ENCODE data around the gene ERCC4. TPM values are rescaled to one million over a fixed set of nuclear protein-coding genes. Genes with fewer than 3 reads are reported as not detected.
A peak's percentile ranks its signal among the peaks of the same experiment; 100 is the strongest.

The ERCC4 gene
- total RNA-seq, 1 donor from 2014 or later: 13.7 TPM

DNA sequence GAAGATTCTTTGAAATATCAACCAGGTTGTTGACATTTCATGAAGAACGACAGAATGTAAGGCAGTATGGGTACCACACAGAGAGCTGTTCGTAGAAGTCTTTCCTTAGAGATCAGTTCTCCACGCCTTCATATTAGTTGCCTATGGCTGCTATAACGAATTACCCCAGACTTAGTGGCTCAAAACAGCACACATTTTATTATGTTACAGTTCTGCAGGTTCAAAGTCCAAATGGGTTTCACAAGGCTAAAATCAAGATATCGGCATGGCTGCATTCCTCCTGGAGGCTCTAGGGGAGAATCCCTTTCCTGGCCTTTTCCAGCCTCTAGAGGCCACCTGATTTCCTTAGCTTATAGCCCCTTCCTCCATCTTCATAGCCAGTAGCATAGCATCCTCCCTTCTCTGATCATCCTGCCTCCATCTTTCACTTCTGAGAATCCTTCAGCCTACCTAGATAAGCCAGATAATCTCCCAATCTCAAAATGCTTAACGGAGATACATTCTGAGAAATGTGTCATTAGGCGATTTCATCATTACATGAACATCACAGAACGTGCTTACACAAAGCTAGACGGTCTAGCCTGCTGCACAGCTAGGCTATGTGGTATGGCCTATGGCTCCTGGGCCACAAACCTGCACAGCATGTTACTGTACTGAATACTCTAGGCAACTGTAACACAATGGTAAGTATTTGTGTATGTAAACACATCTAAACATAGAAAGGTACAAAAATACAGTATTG lies 26.0 kb downstream of the ERCC4 start:
- DNase-seq (ENCODE audit: low read depth): no peak

DNA sequence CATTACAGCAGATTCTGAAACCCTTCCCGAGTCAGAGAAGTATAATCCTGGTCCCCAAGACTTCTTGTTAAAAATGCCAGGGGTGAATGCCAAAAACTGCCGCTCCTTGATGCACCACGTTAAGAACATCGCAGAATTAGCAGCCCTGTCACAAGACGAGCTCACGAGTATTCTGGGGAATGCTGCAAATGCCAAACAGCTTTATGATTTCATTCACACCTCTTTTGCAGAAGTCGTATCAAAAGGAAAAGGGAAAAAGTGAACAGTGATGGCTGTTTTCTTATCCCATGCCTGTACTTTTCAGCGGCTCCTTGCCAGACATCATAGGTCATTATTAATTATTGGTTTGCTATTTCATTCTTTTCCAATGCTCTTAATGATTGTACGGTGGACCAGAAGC lies 28.1 kb downstream of the ERCC4 start:
- DNase-seq (ENCODE audit: low read depth): no peak

GRCh38 chr16:13950821-13951547 lies 31.0 kb downstream of the ERCC4 start:
- DNase-seq (ENCODE audit: low read depth): no peak

- DNase-seq (ENCODE audit: low read depth): no peak
These were observed 31.7 kb downstream of the ERCC4 start for GRCh38 chr16:13951611-13952010.

DNA sequence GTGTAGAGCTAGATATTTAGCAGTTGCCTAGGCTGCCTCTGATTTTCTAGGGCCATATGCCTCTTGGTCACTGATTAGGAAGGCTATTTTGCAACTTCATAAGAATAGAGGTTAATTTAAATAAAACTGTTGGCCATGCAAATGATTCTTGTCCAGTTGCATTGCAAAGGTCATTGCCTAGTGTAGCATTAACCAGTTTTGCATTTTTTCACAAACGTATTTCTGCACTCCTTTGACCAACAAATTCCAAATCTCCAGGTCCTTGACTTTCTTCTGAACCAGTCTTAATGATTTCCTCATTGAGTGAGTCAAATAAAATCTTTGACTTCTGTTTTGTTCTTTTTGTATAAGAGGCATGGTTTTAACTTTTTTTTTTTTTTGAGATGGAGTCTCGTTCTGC lies 33.5 kb downstream of the ERCC4 start:
- DNase-seq (ENCODE audit: low read depth): no peak

DNA sequence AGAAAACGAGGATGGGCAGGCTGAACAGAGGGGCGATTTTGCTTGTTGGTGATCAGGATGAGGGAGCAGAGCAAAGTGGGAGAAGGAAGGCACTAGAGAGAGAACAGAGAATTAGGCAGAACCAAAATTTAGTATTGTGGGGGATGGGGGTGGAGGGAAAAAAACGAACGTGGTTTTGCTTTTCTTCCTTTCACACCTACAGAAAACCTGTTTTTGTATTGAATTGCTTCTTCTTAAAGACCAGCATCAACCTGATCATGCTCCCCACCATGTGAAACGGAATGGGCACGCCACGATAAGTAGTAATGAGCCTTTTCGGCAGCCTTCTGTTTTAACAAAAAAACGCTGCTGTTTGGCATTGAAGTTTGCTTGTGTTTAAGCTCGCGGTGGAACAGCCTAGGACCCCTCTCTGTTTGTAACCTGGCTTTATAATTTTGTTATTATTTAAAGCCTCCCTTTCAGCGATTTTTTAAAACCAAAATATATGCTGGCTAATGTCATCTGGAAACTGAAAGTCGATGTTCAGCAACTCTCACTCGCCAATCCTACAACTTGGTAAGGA lies 36.8 kb downstream of the ERCC4 start:
- no peak for DNase-seq (ENCODE audit: low read depth)

GRCh38 chr16:13957197-13958078 lies 37.5 kb downstream of the ERCC4 start:
- peak; percentile 89 for DNase-seq (ENCODE audit: low read depth)

DNA sequence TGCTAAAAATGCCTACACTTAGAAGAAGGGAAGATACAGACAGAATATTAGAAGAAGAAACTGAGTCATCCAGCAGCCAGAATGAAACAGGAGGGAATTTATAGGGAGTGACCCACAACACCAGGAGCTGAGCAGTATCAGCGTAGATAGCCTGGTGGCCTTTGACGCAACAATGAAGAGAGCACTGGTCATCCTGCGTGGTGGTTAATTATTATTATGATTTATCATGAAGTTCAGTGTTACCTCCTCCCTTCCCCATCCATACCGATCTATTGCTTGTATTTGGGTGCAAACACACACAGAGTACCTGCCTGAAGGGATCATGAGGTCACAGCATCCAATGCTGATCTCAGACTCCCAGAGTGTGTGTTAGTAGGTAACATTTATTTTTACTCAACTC lies 38.5 kb downstream of the ERCC4 start:
- DNase-seq (ENCODE audit: low read depth): no peak

GRCh38 chr16:13959626-13960025 lies 39.7 kb downstream of the ERCC4 start:
- DNase-seq (ENCODE audit: low read depth): no peak

- DNase-seq (ENCODE audit: low read depth): peak; percentile 25
These were observed 41.3 kb downstream of the ERCC4 start for GRCh38 chr16:13961099-13961811.

- no peak for DNase-seq (ENCODE audit: low read depth)
These were observed 42.3 kb downstream of the ERCC4 start for GRCh38 chr16:13962232-13962631.

GRCh38 chr16:13968835-13969234 lies 48.9 kb downstream of the ERCC4 start:
- no peak for DNase-seq (ENCODE audit: low read depth)

DNA sequence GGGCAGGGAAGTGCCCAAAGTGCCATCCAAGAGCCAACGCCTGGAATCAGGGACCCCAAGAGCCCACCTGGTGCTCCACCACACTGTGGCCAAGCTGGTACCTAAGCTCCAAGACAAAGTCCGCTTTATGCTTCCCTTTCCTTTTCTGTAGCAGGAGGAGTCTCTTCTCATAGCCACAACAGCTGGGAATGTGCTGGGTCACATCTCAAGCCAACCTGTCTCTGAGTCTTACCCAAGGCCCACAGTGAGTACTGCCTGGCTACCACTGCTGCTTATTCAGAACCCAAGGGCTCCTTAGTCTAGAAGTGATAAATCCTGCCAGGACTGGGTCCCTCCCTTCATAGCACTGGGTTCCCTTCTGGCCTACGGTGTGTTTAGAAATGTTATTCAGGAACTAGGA lies 49.8 kb downstream of the ERCC4 start:
- DNase-seq (ENCODE audit: low read depth): peak; percentile 70

DNA sequence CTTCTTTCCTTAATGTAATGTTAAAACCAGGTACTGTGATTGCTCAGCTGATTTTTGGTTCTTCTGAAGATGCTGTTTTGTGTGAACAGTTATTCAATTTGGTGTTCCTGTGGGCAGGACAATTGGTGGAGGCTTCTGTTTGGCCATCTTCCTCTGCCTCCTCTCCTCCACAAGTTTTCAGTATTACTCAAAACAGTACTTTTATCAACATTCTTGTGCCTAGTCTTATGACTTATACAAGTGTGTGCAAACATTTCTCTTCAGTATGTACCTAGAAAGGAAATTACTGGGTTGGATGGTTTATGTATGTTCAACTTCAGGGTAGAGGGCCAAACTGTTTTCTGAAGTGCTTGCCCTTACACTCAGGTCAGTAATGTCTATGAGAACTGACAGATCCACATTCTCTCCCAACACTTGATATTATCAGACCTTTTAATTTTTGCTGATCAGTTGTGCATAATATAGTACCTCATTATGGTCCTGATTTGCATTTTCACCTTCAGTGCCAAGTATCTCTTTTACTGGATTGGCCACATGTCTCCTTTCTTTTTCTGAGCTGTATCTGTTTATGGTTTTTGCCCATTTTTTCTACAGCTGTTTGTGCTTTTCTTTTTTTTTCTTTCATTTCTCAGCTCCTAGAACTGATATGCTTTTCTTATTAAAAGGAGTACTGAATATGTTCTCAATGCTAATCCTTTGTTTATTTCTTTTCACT lies 50.9 kb downstream of the ERCC4 start:
- DNase-seq (ENCODE audit: low read depth): no peak

DNA sequence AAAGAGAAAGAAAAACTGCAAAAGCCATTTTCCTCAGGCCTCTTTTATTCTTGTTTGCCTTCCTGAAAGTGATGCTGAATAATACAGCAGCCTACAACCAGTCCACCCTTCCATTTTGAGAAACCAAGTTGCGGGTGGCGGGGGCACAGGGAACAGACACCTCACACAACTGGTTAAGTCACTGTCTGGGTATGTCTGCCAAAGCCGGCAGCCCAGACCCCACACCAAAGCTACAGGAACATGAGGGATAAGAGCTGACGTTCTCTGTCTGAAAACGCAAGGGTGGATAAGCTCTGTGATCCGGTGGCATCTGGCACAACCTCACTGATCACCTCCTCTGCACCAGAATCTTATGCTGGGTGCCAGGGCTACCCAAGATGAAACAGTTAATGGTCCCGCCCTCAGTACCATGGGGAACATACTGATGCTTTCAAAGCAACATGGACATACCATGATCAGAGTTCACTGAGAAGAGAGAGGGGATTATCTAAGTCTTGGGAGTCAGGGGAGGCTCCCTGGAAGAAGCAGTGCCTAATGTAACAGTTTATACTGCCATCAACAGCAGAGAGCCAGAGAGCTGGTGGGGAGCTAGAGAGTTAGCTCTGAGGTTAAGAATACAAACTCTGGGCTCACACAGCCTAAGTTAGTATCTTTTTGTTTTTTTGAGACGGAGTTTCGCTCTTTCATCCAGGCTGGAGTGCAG lies 53.5 kb downstream of the ERCC4 start:
- DNase-seq (ENCODE audit: low read depth): no peak

GRCh38 chr16:13977177-13977576 lies 57.2 kb downstream of the ERCC4 start:
- no peak for DNase-seq (ENCODE audit: low read depth)

DNA sequence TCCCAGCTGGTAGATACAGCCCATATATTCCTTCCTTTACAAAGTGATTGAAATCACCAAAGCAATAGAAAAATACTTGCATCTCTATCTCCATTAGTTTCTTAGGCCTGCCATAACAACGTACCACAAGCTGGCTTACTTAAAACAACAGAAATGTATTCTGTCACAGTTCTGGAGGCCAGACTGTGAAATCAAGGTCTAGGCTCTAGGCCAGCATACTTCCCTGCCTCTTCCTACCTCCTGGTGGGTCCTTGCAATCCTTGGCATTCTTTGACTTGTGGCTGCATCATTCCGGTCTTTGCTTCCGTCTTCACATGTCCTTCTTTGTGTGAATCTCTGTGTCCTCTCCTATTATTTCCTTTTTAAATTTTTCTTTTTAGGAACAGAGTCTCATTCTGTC lies 62.5 kb downstream of the ERCC4 start:
- DNase-seq (ENCODE audit: low read depth): no peak

GRCh38 chr16:13983625-13984024 lies 63.7 kb downstream of the ERCC4 start:
- no peak for DNase-seq (ENCODE audit: low read depth)

DNA sequence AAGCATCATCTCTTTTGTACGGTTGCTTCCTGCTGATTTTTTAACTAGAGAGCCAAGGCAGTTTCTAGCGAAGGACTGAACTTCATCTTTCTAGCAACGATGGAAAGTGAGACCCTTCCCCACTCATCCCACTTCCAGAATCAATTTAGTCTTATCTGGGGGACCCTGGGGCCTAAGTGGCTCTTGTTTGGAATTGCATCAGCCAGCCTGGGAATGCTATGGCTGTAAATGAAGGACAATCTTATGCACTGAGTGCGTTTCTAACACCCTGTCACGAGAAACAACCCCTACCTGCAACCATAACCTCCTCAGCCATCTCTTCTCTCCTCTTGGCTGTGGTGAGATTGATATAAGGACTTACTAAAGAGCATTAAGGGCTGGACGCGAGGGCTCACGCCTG lies 64.8 kb downstream of the ERCC4 start:
- no peak for DNase-seq (ENCODE audit: low read depth)

DNA sequence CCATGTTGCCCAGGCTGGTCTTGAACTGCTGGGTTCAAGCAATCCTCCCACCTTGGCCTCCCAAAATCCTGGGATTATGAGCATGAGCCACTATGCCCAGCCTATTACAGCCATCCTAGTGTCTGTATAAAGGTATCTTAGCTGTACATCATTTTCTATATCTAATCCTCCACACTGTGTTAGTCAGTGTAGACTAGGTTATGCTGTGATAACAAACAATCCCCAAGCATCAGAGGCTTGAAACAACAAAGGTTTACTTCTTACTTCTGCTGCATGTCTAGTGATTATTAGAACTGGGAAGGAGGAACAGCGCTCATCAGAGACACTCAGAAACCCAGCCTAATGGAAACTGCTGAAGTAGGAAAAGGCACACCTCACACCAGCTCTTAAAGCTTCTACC lies 68.1 kb downstream of the ERCC4 start:
- no peak for DNase-seq (ENCODE audit: low read depth)
